Activated CD8-positive, alpha-beta memory T cell treated with anti-CD3 and anti-CD28 coated beads for 4 hours (primary cell): Measurements from ENCODE around the gene PKP1.

Source experiments
- DNase-seq, 2 donors: peaks; one replicate each; pipeline ENCODE4 v3.0.0-alpha.2; 2020; ENCODE audit warnings: low read depth in 2 of 2

Gene PKP1

DNA sequence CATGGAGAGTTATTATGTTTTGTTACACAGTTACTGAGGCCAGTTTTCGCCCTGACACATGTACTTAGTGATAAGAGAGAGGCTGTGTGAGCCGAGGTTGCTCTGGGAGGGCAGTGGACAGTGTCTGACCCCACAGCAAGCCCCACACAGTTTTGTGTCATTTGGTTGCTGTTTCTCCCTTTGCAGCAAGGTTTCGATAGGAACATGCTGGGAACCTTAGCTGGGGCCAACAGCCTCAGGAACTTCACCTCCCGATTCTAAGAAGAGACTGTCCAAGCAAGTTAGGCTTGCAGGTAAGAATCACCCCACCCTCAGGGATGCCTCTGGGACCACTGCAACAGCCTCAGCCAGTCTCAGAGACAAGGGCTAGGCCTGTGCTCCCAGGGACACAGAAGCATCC is 45.3 kb downstream of the PKP1 start:
- no peak for DNase-seq

DNA sequence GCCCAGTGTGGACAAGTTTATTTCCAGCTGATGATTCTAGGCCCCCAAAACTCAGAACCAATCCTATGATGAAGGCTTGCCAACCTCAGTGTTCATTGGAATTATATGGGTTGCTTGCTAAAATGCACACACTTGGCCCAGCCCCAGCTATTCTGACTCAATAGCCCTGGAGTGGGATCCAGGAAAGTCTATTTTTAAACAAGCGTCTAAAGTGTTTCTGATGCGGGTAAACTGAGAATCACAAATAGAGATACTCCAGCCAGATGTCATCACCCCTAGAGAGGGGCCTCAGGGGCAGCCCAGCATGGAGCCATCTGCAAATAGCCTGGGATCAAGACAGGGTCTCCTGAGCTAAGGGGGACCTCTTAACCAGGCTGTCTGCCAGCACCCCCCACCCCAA is 46.0 kb downstream of the PKP1 start:
- no peak for DNase-seq

DNA sequence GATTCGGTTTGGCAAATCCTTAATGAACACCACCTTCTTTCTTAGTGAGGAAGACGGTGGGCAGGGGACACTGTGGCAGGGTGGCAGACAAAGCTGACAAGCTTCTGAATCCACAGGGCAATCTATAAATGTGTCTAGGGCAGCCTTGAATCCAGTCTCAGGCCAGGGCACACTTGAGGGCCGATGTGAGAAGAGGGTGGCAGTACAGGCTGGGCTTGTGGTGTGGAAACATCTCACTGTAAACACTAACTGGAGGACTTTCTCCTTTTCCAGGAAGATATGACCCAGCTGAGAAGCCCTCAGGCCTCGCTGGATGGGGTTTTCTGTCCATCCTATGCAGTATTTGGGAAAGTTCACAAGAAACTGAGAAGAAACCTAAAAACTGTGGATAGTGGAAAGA is 46.5 kb downstream of the PKP1 start:
- DNase-seq = no peak

DNA sequence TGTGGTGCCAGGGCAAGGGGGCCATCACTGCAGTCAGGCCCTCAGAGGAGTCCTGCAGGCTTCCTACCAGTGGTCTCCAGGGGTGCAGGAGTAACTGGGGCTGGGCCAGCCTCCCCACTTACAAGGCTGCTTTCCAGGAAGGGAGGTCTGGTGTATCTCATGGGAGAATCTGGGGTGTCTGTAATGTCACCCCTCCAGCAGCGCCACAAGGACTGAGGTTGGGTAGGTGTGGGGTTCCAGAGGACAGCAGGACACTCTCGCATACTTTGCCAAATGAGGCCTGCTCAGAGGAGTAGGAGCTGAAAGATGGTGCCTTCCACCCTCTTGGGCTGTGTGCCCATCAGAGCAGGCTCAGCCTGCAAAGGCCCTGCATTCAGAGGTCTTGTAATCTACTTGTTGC is 47.2 kb downstream of the PKP1 start:
- no peak for DNase-seq

DNA sequence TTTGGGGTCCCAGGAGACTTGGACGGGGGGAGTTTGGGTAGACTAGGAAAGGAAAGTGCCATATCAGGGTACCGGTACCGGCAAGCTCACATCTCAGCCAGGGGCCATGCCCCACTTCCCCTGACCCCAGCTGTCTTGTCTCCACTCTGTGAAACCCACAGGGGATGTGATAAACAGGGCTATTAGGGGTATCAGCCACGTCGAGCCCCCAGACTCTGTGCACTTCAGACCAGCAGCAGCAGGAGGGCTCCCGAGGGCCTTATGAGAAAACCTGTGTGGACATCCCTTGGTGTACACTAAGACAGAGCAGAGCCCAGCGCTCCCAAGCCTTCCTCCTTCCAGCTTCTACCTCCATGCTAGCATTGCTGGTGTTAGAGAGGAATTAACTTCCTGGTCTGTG is 47.9 kb downstream of the PKP1 start:
- no peak for DNase-seq

DNA sequence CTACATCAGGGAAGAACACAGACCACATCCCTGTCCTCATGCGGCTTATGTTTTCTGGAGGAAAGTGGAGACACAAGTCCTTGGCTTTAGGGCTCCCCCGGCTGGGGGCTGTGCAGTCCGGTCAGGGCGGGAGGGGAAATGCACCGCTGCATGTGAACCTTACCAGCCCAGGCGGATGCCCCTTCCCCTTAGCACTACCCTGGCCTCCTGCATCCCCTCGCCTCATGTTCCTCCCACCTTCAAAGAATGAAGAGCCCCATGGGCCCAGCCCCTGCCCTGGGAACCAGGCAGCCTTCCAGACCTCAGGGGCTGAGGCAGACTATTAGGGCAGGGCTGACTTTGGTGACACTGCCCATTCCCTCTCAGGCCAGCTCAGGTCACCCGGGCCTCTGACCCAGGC is 48.7 kb downstream of the PKP1 start:
- no peak for DNase-seq

DNA sequence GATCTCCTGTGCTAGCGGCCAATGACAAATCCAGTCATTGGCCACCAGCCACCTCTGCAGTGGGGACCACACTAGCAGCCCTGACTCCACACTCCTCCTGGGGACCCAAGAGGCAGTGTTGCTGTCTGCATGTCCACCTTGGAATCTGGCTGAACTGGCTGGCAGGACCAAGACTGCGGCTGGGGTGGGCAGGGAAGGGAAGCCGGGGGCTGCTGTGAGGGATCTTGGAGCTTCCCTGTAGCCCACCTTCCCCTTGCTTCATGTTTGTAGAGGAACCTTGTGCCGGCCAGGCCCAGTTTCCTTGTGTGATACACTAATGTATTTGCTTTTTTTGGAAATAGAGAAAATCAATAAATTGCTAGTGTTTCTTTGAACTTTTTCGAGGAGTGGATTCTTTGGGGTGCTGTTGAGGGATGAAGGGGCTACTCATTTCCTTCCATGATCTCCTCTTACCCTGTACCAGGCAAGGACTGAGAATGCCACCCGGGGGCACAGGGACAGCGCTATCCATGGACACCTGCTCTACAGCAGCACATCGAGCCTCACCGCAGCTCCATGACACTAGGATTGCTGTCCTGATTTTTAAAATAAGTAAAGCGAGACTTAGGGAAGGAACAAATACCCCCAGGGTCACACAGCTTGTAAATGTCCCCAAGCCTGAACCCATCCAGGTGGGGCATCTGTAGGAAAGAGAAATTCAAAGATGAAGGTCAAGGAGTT is 49.5 kb downstream of the PKP1 start:
- no peak for DNase-seq

DNA sequence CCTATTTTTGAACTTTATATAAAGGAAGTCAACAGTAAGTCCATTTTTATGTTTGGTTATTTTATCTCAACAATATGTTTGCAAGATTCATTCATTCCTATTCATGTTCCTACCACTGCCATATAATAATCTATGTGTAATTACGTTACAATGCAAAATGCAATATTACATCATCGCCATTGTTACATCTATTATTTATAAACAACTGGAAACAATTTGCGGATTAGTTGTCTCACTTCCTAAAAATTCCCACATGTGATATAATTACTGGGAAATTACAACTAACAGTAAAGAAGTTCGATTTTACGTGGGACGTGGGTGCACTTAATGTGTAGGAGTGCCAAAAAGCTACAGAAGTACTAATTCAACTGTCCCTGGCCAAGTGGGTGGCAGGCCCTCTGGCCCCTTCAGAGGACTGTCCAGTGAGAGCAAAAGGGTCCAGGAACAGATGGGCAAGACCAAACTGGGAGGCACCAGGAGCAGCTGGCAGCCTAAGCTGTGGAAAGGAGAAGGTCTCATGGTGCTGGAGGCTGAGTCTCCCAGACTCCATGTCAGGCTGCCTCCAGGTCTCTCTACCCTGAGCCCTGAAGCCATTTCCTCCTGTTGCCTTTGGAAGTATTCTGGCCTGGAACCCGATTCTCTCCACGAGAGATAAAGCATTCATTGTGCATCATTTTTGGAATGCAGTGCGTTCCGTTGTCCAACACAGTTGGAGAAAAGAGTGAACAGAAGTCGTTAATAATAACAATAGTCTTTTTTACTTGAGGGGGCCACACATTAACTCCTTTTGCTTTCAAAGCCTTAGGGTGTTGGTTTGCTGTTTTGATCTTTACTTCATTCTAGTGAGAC is 51.2 kb downstream of the PKP1 start:
- no peak for DNase-seq

DNA sequence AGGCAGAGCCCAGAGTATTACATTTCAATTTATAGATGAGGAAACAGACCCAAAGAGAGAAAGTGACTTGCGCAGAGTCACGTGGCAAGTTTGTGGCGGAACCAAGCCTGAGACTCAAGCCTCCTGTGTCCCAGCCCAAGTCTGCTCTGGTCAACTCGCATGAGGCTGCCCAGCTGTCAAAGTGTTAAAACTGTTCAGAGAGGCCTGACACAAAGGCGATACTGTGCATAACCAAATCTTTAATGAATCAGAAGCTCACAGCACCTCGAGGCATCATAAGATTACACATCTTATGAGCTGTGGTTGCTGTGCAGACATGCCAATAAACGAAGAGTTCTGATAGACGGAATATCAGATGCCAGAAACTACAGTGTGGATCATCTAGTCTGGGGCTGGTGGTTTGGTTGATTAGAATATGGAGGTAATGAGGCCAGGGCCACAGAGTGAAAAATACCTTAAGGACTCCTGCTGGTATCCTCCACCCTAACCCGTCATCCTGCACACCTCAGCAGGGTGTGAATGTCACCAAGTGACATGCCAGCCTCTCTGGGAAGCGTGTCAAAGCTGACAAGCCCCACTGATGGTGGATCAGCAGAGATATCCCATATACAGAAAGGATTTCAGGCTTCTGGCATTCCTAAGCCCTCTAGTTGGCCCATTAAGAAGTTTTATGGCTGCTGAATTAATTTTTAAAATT is 52.0 kb downstream of the PKP1 start:
- DNase-seq = no peak

DNA sequence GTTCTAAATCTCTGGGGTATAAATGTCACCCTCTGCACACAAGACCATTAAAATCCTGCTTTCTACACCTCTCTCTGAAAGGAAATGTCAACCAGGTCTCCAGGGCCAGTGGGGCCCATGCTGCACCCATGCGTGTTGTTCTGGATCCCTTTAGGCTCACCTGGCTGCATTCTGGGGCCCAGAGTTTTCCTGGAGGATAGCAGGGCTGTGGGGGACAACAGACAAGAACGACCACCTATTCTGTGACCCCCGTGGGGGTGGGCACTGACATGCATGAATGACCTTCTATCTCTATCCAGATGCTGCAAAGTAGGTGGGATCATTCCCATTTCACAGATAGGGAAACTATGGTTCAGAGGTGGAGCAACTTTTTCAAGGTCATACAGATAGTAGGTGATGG is 52.6 kb downstream of the PKP1 start:
- no peak for DNase-seq

DNA sequence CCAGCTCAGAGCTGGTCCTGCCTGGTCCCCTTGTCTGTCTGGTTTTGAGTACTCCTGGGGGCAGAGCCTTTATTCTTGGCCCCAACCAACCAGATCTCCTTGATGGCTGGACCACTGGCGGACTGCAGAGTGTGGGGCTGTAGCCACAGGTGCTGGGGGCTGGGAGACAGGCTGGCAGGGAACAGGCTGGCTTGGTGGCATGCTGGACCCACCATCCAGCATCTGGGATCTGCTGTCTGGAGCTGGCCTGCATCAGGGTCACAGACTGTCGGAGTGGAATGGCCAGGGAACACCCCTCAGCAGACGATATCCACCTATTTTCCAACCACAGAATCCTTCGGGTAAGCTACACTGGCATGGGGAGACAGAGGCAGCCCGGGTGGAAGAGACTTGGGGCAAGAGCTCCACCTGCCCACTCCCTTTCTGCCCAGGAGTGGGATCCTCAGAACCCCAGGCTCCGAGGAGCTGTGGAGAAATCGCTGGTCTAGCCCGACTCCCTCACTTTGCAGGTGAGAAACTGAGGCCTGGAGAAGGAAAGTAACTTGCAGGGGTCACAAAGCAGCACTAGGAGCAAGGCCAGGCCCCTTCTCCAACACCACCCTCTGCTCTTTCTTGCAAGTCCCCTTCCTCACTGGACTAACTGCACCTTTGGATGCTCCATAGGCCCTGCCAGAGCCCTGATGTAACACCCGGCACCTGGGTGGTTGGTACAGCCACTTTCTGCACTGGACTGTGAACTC is 53.6 kb downstream of the PKP1 start:
- DNase-seq = no peak

DNA sequence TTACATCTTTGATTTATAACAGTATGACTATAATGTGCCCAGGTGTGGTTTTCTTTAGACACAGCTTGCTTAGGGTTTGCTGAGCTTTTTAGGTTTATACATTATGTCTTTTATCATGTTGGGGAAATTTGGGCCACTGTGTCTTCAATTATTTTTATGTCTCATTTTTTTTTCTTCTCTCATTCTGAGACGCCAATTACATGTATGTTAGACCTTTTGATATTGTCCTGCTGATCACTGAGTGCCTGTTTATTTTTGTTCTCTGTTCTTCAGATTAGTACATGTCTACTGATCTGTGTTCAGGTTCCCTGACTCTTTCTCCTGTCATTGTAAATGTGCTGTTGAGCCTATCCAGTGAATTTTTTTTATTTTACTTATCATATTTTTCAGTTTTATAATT is 58.1 kb downstream of the PKP1 start:
- DNase-seq = no peak

DNA sequence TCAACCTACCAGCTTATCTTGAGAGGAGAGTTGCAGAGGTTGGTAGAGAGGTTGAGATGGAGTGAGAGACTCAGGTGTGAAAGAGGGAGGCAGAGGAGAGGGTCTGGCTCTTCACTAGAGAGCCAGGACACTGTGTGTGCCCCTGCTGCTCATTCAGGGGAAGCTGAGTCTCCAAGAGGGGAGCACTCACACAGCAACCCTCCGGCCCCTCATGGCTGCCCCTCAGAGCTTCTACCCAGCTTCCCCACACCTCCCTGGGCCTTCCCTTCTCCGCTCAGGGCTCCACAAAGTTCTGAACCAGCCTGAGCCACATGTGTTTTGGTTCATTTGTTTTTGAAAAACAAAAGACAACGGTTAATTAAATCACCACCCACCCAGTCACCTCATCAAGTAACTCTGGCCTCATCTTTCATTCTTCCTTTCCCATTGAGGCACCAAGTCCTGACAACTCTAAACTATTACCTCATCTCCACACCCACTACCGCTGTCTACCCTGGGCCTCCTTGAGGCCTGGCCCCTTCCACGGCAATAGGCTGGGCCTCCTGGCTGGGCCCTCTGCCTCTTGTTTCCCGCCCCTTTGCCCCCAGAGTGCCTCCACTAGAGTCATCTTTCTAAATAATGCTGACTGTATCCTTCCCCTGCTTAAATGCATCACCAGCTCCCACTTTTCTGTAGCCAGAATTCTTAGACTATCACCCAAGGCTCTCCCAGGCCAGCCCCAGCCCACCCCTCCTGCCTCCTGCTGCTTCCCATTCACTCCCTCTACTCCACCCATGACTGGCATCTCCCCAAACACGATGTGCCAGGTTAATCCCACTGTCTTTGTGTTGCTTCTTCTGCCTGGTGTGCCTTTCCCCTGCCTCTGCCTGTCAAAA is 61.1 kb downstream of the PKP1 start:
- no peak for DNase-seq

DNA sequence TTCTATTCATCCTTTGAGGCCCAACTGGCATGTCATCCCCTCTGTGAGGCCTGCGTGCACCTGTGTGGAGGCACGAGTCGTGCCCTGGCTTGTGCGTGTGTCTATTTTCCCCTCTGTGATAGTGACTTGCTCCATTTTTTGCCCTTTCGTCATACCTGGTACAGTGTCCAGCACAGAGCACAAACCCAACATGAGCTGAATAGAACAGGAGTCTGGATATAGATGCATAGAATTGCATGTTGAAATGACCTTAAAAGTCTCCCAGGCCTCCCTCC is 61.7 kb downstream of the PKP1 start:
- DNase-seq = no peak

DNA sequence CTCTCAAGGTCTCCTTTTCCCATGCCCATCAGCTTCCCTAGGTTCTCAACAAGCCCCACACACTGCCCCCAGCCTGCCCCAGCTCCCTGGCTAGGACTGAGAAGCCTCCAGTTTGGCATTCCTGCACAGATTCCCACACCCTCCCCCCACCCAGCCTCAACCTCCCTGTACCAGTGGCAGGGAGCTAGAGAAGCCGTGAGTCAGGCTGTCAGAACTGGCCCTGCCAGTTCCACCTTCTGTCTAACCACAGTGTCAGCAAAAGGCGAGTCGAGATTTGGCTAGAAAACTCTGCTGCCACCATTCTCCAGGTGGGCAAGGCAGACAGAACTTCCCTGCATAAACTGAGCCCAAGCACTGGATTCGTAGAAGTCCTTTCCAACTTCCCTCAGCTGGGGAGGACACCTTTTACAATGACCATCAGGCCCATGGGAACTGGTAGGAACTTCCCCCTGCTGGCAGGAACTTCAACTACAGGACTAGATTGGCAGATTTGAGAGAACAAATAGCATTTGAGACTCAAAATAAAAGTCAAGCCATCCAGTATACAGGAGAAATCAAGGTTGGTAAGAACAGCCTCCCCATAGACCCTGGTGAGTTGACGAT is 63.1 kb downstream of the PKP1 start:
- DNase-seq = no peak

DNA sequence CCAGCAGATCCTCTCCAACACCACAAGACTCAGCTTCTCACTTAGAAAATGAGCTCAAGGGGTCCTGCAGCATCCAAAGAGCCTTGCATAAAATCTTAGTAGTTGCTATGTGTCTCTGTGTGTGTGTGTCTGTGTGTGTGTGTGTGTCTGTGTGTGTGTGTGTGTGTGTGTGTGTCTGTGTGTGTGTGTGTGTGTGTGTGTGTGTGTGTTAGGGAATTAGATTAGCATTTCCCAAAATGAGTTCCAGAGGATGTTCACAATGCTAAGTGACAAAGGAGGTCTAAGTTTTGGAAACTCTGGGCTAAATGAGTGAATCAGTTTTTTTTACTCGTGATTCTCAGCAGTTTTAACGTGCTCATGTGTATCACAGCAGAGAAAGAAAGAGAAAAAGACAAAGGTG is 63.7 kb downstream of the PKP1 start:
- no peak for DNase-seq

DNA sequence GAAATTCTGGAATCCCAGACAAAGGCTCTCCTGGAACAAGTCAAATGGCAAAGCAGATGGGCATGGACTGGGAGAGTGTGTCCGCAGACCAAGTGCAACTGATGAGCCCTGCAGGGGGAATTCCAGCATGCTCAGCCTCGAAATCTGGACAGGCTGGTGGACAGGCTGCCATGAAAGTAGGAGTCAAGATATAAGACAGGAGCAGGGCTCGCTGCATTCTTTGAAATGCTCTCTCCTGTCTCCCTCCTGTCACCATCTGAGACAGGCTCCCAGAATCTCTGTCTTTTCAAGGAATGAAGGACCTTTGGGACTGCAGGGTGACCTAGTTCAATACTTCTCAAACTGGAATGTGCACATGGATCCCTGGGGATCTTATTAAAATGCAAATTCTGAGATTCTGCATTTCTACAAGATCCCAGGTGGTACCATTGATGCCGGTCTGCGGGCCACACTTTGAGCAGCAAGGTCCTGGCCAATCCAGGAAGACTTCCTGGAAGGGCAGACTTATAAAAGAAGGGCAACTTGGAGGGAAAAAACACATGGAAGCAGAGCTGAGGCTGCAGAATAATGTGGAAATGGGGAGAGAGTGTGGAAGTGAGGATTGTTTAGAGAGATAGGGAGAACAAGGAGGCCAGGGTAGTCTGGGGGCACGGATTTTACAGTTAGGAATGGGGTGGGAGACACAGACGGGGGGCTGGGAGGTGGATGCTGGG is 64.3 kb downstream of the PKP1 start:
- no peak for DNase-seq

DNA sequence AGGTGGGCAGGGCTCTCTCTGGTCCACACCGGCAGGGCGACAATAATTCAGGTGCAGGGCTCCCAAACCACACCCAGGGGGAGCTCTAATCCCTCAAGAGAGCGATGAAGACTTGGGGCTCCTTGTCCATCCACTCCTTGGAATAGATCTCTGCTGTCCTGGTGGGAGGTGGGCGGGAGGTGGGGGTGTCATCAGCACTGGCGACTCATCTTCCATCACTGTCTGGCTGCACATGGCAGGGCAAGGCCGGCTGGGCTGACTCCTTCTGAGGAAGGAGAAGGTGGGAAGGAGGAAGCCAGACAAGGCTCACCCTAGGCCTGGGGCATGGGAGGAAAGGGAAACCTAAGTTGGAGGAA is 64.9 kb downstream of the PKP1 start:
- no peak for DNase-seq

DNA sequence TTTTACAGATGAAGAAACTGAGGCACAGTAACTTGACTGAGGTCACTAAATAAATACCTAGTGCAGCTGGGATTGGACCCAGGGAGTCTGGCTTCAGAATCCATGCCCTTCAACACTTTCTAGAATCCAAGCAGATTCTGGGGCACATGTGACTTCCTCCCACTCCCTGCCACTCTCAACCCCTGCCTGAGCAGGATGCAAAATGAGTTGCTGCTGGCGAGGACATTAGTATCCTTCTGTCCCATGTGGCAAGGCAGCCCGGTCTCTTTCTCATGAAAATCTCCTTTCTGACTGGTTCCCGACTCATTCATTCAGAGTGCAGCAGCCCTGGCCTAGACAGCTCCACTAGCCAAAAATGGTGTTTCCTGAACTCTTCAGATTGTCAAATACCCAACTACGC is 65.8 kb downstream of the PKP1 start:
- no peak for DNase-seq

DNA sequence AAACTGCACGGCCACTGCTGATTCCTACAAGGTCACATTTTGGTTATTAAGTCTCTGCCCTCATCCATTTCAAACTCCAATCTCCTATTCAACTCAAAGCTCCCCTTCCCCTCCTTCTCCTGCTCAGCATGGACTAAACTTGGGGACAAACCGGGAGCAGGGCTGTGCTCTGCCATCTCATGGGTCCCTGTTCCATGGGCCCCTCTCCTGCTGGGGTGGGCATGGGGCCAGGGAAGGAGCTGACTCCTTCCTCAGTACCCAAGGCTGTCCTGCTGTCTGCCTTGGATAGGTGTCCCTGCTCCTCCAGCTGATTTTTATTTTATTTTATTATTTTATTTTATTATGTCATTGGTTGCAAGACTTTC is 67.0 kb downstream of the PKP1 start:
- DNase-seq = no peak

DNA sequence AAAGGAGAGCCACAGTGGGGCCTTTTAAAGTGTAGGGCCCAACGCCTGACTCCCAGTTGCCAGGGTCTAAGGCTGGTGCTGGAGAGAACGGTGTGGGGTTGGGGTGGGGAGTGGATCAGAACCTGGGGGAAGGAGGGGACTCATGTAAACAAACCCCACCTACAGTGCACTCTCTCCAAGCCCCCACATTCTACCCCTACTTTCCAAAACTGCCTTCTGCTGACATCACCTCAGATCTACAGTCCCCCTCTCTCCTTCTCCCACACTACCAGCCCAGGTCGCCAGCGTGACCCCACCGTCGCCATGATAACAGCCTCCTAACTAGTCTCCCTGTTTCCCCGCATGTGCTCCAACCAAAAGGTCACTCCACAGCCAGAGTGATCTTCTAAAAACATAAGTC is 67.6 kb downstream of the PKP1 start:
- DNase-seq = no peak
